Pulmonary artery endothelial cell (primary cell): ENCODE results near the gene NFIX. TPM values are rescaled to one million over a fixed set of nuclear protein-coding genes. Genes with fewer than 3 reads are reported as not detected.

Source experiments
- DNase-seq: peaks from one replicate; pipeline ENCODE4 v3.0.0-alpha.2; 2011; ENCODE audit warnings: low read depth, low spot score
- total RNA-seq: library from RNA; depleted of rRNA; stranded (reverse); fragments of >200 nt; gene quantifications from 2 replicates; pipeline ENCODE4 v1.2.3, GENCODE V29; 2014

The NFIX gene
- total RNA-seq, 1 donor from 2014 or later = 23.8 TPM

DNA sequence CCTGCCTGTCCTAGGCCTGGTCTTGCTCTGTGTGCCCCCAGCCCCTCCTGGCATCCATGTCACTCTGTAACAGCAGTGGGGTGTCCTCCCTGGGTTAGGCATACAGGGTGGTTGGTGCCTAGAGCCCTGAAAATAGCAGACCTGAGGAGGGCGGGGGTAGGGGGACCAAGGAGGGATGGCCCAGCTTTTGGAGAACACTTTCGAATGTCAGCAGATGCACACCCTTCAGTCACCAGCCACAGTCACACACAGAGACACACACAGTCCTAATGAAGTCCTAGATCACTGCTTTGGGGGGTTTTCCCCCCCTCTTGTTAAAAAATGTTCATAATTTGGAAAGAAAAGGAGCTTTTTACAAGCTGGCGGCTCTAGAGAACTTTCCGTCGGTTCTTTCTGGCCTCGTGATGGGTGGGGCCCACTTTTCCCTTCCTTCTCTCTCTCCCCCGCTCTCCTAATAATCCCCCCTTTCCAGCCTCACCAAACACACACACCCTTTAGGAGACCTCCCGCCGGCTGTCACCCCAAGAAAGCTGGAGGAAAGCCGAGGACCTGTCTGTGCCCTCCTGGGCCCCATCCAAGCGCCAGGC lies 59.4 kb downstream of the NFIX start:
- DNase-seq = no peak

- DNase-seq = no peak
Measured at GRCh38 chr19:13055213-13056051, 60.2 kb downstream of the NFIX start.

- no peak for DNase-seq
Measured at GRCh38 chr19:13056052-13056660, 60.9 kb downstream of the NFIX start.

DNA sequence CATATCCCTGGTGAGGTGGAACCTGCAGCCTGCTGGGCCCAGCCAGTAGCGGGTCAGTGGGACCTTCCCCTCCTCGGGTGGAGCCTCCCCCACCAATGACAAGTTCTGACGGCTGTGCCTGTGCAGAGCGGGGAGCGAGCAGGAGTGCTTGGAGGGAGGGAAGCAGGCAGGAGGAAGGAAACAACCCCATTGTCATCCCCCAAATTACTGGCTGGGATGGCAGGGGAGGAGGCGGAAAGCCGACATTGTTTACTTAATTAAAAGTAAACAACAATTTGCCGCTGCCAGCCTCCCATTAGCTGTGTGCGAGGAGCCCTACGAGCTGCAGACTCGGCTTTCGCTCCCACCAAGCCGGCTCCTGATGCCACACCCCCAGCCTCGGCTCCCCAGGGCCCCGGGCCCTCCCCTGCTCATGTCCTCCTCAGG lies 61.9 kb downstream of the NFIX start:
- no peak for DNase-seq

DNA sequence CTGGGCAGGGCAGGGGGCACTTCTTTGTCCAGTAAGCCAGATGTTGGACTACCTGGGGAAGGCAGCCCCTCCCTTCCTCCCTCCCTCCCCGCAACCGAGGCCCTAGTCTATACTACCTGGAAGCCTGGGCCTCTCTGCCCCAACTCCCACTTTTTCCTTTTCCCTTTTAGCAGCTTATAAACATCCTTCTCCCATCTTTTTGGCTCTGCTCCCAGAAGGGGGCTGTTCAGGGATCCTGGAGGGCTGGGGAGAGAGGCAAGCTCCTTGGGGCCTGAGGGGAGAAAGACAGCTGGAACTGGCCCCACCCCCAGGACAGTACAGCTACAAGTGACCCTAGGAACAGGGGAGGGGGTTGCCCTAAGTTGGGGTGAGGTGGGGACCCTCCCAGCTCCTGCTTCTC lies 62.5 kb downstream of the NFIX start:
- DNase-seq = no peak

GRCh38 chr19:13058951-13059660 lies 63.8 kb downstream of the NFIX start:
- DNase-seq = no peak

DNA sequence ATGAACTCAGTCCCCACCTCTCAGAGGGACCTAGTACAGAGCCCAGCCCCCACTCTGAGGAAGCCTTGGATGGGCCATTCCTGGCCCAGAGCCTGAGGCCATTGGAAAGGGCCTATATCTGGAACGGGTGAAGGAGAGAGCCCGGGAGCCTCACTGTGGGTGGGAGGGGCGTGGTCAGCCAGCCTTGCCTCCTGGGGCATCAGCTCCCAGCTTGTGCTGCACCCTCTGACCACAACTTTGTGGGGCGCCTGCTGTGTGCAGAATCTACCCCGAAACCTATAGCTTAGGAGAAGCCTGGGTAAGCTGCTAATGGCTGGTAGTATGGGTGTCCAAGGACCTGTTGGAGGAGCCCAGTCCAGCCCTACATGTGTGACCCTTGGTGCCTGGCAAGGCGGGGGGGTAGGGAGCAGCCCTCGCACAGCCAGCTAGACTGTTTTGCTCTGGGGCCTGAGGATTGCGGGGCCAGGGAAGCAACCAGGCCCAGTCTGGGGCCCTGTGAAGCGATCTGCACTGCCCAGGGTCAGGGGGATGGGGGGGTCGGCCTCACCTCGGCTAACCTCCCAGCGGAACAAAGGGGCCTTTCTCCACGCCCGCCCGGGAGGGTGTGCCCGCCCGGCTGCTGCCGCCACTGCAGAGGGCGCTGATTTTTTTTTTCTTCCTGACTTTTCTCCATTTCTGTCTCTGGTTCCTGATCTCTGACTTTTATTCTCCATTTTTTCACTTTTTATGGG lies 65.1 kb downstream of the NFIX start:
- no peak for DNase-seq

- DNase-seq = no peak
Measured at GRCh38 chr19:13060964-13061927, 66.0 kb downstream of the NFIX start.

- no peak for DNase-seq
Measured at GRCh38 chr19:13062317-13062716, 67.0 kb downstream of the NFIX start.

DNA sequence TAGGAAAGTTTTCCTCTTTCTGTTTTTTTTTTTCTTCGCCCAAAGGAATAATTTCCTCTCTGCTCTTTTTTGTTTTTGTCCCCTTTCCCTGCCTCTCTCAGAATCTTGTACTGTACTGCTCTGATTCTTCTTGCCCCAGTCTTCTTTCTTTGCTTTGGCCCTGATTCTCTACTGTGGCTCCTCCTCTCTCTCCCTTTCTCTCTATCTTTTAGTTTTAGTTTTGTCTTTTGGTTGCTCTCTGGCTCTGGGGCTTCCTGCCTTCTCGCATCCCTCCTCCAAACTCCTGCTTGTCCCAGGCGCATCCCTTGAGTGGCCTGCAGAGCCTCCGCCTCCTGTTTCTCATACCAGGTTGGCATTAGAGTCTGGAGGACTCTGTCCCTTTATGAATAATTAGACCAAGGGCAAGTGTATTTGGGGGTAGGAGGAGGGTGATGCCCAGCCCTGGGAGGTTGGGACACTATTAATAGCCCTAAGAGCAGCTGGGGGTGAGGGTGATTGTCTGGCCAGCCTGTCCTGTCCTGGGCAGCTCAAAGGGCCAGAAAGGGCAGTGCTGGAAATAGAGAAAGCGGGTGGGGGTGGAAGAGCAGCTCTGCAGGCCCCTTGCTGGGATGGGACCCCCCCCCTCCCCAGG lies 68.3 kb downstream of the NFIX start:
- DNase-seq = no peak

DNA sequence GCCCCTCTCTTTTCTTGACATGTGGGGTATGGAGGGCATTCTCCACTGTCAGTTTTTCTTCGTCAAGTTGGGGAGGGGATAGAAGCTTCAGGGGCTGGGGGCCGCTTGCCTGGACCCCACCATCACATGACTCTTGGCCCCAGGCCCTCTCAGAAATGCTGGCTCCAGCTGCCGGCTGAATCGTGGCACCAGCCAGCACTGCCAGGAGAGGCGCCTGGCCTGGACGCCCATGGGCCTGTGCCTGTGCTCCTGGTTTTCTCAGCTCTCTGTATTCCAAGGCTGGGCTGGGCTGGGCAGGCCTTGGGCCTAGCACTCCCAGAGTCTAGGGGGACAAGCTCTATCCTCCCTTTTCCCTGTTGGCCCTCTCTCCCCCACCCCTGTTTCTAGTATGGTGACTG lies 68.8 kb downstream of the NFIX start:
- no peak for DNase-seq

- no peak for DNase-seq
Measured at GRCh38 chr19:13066226-13066625, 71.0 kb downstream of the NFIX start.

DNA sequence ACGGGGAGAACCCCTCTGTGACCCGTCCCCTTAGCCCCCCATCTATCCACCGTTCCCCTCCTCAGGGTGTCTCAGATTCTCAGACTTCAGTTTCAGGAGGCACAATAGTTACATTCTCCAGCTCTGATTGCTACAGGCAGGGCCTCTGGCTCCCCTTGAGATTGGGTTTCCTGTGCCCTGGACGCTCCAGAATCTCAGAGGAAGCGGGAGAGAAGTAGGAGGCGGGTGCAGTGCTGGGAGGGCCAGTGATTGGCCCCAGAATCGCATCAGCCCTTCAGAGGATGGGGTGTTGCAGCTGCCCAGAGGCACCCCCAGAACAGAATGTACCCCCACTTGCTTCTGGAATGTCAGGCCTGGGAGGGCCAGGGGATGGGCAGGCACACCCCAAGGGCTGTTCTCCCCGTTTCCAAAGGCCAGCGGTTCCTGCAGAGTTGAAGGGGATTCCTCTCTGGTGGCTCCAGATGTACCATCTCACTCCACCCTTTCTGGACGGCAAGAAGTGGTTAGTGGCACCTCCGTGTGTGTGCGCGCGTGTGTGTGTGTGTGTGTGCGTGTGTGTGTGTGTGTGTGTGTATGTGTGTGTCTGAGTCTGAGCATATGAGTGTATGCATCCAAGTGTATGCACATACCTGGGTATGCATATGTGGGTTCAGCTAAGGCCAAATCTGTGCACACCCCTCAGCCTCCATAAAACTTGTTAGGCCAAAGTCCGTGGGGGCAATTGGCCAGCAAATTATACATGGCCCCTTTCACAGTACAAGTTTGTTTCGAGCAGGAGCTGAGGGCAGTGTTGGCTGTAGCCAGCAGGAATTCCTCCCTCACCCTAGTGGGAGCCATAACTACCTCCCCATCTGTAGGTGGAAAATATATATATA lies 71.9 kb downstream of the NFIX start:
- no peak for DNase-seq

DNA sequence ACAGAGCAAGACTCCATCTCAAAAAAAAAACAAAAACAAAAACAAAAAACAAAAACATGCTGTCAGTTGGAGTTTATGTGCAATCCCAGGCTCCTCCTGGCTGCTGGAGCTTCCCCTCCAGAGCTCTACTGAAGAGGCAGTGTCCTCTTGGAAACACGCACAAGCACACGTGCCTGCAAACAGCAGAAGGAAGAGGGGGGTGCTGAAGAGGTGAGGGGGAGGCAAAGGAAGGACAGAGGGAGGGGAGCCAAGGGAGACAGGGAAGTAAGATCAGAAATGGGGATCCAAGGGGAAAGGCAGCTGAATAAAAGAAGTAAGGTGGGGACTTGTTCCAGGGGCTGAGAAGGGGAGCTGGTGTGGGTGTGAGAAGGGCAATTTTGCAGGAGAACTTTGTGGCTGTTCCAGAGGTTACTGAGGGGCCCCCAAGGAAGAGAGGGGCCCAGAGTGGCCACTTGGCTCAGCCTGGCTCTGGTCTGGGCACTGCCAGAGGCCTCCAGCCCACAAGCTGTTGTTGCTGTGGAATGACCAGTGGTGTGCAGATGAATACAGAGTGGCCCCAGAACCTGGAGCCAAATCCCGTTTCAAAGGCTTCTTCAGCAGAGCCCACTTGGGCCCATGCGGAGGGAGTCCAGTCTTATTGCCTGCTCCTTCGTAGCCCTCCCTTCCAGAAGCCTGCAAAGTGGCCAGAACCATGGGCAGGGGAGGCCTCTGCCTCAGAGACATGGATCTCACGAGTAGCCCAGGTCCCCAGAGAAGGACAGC lies 73.0 kb downstream of the NFIX start:
- no peak for DNase-seq

- DNase-seq = no peak
Measured at GRCh38 chr19:13069415-13070359, 74.4 kb downstream of the NFIX start.

GRCh38 chr19:13070425-13071140 lies 75.3 kb downstream of the NFIX start:
- no peak for DNase-seq
